ENCODE results near the gene ANGEL2.

DNA sequence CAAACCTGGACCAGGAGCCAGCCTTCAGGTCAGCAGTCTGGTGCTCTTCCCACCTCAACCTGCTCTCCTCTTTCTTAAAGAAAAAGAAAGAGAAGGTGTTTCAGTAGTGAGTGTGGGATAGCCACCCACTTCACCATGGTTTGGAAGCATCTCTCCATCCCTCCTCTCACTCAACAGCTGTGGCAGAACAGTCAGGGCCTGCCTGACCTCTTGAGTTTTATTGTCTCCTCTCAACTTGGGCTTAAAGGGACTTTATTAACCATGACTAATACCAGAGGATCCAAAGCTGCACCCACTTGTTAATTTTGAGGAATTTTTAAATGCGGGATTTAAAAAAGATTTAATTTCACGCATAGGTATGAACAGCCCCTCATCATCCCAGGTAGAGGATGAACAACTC lies 65.9 kb downstream of the ANGEL2 start:
- TF ChIP-seq, protein P1, sequence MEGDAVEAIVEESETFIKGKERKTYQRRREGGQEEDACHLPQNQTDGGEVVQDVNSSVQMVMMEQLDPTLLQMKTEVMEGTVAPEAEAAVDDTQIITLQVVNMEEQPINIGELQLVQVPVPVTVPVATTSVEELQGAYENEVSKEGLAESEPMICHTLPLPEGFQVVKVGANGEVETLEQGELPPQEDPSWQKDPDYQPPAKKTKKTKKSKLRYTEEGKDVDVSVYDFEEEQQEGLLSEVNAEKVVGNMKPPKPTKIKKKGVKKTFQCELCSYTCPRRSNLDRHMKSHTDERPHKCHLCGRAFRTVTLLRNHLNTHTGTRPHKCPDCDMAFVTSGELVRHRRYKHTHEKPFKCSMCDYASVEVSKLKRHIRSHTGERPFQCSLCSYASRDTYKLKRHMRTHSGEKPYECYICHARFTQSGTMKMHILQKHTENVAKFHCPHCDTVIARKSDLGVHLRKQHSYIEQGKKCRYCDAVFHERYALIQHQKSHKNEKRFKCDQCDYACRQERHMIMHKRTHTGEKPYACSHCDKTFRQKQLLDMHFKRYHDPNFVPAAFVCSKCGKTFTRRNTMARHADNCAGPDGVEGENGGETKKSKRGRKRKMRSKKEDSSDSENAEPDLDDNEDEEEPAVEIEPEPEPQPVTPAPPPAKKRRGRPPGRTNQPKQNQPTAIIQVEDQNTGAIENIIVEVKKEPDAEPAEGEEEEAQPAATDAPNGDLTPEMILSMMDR (conservative IDR thresholded peaks at IDR 0.05; ENCODE audit: low read length): no peak
- TF ChIP-seq EZH2phosphoT487 (IDR thresholded peaks at IDR 0.05; ENCODE audit: borderline replicate concordance, low read depth, low read length): no peak

Data from OCI-LY7 (cell line).